HK-2 (cell line): ENCODE results near the gene LRRC61.

Experiments
- DNase-seq: peaks from one replicate; pipeline ENCODE4 v3.0.0-alpha.2; 2018; ENCODE audit not compliant: unreplicated experiment

LRRC61 gene

GRCh38 chr7:150370612-150371071 lies 47.5 kb downstream of the LRRC61 start:
- no peak for DNase-seq

DNA sequence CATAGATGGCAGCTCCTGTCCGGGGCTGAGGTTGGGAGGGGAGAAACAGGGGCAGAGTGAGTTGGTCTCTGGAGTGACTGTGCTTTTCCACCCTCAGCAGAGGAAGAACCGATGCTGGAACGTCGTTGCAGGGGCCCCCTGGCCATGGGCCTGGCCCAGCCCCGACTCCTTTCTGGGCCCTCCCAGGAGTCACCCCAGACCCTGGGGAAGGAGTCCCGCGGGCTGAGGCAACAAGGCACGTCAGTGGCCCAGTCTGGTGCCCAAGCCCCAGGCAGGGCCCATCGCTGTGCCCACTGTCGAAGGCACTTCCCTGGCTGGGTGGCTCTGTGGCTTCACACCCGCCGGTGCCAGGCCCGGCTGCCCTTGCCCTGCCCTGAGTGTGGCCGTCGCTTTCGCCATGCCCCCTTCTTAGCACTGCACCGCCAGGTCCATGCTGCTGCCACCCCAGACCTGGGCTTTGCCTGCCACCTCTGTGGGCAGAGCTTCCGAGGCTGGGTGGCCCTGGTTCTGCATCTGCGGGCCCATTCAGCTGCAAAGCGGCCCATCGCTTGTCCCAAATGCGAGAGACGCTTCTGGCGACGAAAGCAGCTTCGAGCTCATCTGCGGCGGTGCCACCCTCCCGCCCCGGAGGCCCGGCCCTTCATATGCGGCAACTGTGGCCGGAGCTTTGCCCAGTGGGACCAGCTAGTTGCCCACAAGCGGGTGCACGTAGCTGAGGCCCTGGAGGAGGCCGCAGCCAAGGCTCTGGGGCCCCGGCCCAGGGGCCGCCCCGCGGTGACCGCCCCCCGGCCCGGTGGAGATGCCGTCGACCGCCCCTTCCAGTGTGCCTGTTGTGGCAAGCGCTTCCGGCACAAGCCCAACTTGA lies 48.2 kb downstream of the LRRC61 start:
- no peak for DNase-seq

GRCh38 chr7:150371996-150372270 lies 48.8 kb downstream of the LRRC61 start:
- DNase-seq = no peak

DNA sequence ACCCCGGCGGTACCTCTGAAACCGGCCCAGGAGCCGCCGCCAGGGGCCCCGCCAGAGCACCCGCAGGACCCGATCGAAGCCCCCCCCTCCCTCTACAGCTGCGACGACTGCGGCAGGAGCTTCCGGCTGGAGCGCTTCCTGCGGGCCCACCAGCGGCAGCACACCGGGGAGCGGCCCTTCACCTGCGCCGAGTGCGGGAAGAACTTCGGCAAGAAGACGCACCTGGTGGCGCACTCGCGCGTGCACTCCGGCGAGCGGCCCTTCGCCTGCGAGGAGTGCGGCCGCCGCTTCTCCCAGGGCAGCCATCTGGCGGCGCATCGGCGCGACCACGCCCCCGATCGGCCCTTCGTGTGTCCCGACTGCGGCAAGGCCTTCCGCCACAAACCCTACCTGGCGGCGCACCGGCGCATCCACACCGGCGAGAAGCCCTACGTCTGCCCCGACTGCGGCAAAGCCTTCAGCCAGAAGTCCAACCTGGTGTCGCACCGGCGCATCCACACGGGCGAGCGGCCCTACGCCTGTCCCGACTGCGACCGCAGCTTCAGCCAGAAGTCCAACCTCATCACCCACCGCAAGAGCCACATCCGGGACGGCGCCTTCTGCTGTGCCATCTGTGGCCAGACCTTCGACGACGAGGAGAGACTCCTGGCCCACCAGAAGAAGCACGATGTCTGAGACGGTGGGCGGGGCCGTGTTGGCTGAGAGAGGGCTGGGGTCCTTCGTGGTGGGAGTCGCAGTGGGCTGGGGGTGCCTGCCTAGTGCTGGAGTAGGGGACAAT lies 49.3 kb downstream of the LRRC61 start:
- no peak for DNase-seq

GRCh38 chr7:150373049-150373801 lies 50.1 kb downstream of the LRRC61 start:
- DNase-seq = no peak

- no peak for DNase-seq
These were observed 50.9 kb downstream of the LRRC61 start for GRCh38 chr7:150374026-150374425.

- DNase-seq = no peak
These were observed 51.3 kb downstream of the LRRC61 start for GRCh38 chr7:150374472-150374871.

- no peak for DNase-seq
These were observed 52.7 kb downstream of the LRRC61 start for GRCh38 chr7:150375662-150376521.

GRCh38 chr7:150376560-150376959 lies 53.4 kb downstream of the LRRC61 start:
- DNase-seq = no peak

DNA sequence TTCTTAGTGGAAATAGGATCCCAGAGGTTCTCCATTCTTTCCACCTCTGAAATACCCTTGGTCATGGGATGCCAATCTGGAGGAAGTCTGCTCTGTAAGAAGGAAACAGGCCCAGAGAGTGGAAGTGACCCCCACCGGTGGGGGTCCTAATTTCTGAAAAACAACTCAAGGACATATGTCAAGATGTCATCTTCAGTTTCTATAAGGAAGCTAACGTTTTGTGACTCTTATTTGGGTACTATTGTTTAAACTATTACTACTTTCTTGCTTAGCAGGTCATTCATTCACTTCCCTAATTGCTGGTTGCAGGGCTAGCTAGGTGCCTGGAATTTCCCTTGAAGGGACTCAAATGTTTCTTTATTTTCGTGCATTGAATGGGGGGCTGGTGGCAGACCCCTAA lies 54.0 kb downstream of the LRRC61 start:
- DNase-seq = no peak

- no peak for DNase-seq
These were observed 54.5 kb downstream of the LRRC61 start for GRCh38 chr7:150377635-150378034.

GRCh38 chr7:150378115-150378852 lies 55.1 kb downstream of the LRRC61 start:
- DNase-seq = peak; percentile 91

DNA sequence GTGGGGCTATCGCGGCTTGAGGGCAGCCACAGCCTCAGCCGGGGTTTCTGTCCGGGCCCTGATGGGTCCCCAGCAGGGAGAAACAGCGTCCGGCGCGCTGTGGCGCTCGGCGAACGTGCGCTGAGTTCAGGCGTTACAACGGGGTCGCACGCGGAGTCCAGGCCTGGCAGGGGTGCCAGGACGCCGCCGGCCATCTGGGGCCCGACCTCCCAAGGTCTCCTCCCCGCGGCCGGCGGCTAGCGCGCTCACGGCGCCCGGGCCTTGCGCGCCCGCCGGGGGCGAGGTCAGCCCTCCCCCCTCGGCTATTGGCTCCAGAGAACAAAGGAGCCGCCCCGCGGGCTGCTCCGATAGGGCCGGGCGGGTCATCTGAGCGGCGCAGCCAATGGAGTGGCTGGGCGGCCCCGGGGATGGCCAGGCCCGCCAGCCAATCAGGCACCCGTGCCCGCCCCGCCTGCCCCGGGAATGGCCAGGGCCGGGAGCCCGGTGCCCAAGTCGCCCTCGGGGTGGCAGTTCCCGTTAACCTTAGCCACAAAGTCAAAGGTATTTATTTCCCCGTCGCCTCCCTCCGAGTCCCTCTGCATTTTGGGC lies 55.8 kb downstream of the LRRC61 start, which contains the start of gene ZNF775:
ZNF775 (plus strand) TSS at position 478 of the 588 bp plus-strand sequence. CDS start 9,141 bp downstream, outside the sequence.
- peak; percentile 96 for DNase-seq

- no peak for DNase-seq
These were observed 56.6 kb downstream of the LRRC61 start for GRCh38 chr7:150379441-150380379.

- no peak for DNase-seq
These were observed 57.3 kb downstream of the LRRC61 start for GRCh38 chr7:150380463-150380862.

- no peak for DNase-seq
These were observed 57.9 kb downstream of the LRRC61 start for GRCh38 chr7:150381096-150381495.

DNA sequence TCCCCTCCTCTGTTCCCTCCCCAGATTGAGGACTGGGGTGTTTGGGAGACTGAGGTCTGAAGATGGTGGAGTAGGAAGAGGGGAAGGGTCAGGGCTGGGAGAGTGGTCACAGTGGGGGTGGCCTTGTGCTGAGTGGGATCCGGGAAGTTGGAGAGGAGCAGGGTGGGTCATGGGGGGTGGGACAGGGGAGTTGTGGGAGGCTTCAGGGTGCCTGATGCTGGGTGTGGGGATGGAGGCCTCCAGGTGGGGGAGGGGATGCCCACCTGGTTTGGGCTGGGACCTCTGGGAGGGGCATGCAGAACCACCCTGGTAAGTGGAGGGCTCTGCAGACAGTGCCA lies 58.6 kb downstream of the LRRC61 start:
- no peak for DNase-seq

GRCh38 chr7:150382123-150382843 lies 59.1 kb downstream of the LRRC61 start:
- no peak for DNase-seq

GRCh38 chr7:150382844-150383225 lies 59.7 kb downstream of the LRRC61 start:
- DNase-seq = no peak
